Lower leg skin (tissue), 4 donors: ENCODE data around the gene ZNF133. TPM values are rescaled to one million over a fixed set of nuclear protein-coding genes. Genes with fewer than 3 reads are reported as not detected.
"Not testable (repeated sequence)": the region's sequence is repeated elsewhere in the genome, so short reads cannot be mapped to it uniquely, and the experiment has no call there.

Experiments used
- DNase-seq, 2 donors: peaks; one replicate each; pipeline ENCODE4 v3.0.0-alpha.2; 2019; ENCODE audit warnings: low spot score in 2 of 2
- H3K4me3 ChIP-seq: fragments of 200-600 bp; sonication (generic); 2 replicates; pipeline ENCODE4 v1.5.1; 2017; ENCODE audit warnings: mild to moderate bottlenecking, low read depth; ENCODE audit not compliant: poor library complexity, severe bottlenecking
- CTCF ChIP-seq, 3 donors: fragments of 450-650 bp; IDR thresholded peaks; one replicate each; pipeline ENCODE4 v1.5.1; 2016; ENCODE audit warnings: antibody characterized with exemption in 3 of 3, mild to moderate bottlenecking in 3 of 3, moderate library complexity in 2 of 3
- POLR2A ChIP-seq, 2 donors: fragments of 450-650 bp; IDR thresholded peaks; one replicate each; pipeline ENCODE4 v1.6.1; 2016 to 2017; ENCODE audit warnings: antibody characterized with exemption in 2 of 2, mild to moderate bottlenecking in 1 of 2, moderate library complexity in 1 of 2
- WGBS, 2 donors: methylation state at CpG; one replicate each; pipeline ENCODE4 v1.1.5; 2018; 5-methylcytosine and 5-hydroxymethylcytosine counted together
- intact Hi-C: fragments of 100-400 bp; cut with DNase I; formaldehyde crosslinking; loops from one replicate; pipeline ENCODE4 v1.15.0; 2023; ENCODE audit warnings: low total_unique reads
- total RNA-seq, 4 donors: library from RNA; depleted of rRNA; stranded (reverse); fragments of >200 nt; gene quantifications; one replicate each; pipeline ENCODE4 v1.1.0, GENCODE V29; 2016

ZNF133 gene
- 10 to 100 TPM; 14.3 to 27.8 (median 23.7) TPM for total RNA-seq

GRCh38 chr20:18287915-18288748 lies at the start of gene ZNF133:
Gene ZNF133, plus strand, starts transcription at chr20:18288527. Its CDS starts 17,160 bp downstream, at chr20:18305687.
- H3K4me3 ChIP-seq = peak within 1 kb of the TSS; percentile 80
- peak; percentile 95 to 99 for DNase-seq
- intact Hi-C loops = no loop called here
- WGBS, 2 donors = 0 to 1% methylated on average over 44 to 63 of the region's 63 CpGs
- peak in 1 of 2 donors; percentile 48 for TF ChIP-seq POLR2A (IDR thresholded peaks at IDR 0.05)
- TF ChIP-seq CTCF (IDR thresholded peaks at IDR 0.05) = no peak

GRCh38 chr20:18240997-18241396 lies 47.3 kb upstream of the ZNF133 start:
- TF ChIP-seq POLR2A (IDR thresholded peaks at IDR 0.05) = no peak
- TF ChIP-seq CTCF (IDR thresholded peaks at IDR 0.05) = no peak
- 79 to 87% methylated on average over 1 of the region's 1 CpG for WGBS, 2 donors
- H3K4me3 ChIP-seq = no peak overlapping the region
- DNase-seq = no peak
- intact Hi-C loops = no loop called here

- 69 to 90% methylated on average over 1 of the region's 1 CpG for WGBS, 2 donors
- intact Hi-C loops = no loop called here
- TF ChIP-seq CTCF (IDR thresholded peaks at IDR 0.05) = no peak
- no peak for TF ChIP-seq POLR2A (IDR thresholded peaks at IDR 0.05)
- H3K4me3 ChIP-seq = no peak overlapping the region
- no peak for DNase-seq
Measured at GRCh38 chr20:18243802-18244201, 44.5 kb upstream of the ZNF133 start.

- DNase-seq, H3K4me3 ChIP-seq, intact Hi-C loops: not testable (repeated sequence)
- WGBS, 2 donors = 79 to 80% methylated on average over 4 of the region's 4 CpGs
Measured at GRCh38 chr20:18248545-18248944, 39.8 kb upstream of the ZNF133 start.

GRCh38 chr20:18250217-18250616 lies 38.1 kb upstream of the ZNF133 start:
- intact Hi-C loops = no loop called here
- H3K4me3 ChIP-seq = no peak overlapping the region
- 87 to 88% methylated on average over 3 of the region's 3 CpGs for WGBS, 2 donors
- DNase-seq = no peak
- TF ChIP-seq POLR2A (IDR thresholded peaks at IDR 0.05) = no peak
- no peak for TF ChIP-seq CTCF (IDR thresholded peaks at IDR 0.05)

- 40 to 61% methylated on average over 20 of the region's 20 CpGs for WGBS, 2 donors
- peak; percentile 66 to 88 for DNase-seq
- no peak overlapping the region for H3K4me3 ChIP-seq
- intact Hi-C loops = no loop called here
- TF ChIP-seq POLR2A (IDR thresholded peaks at IDR 0.05) = no peak
- TF ChIP-seq CTCF (IDR thresholded peaks at IDR 0.05) = no peak
Measured at GRCh38 chr20:18252597-18253451, 35.5 kb upstream of the ZNF133 start.
